Measurements from ENCODE around the gene DAND5.

The DAND5 gene

GRCh38 chr19:12969292-12969988 is at the start of gene DAND5:
DAND5 (plus strand) TSS chr19:12969576; CDS start chr19:12969661, 85 bp downstream.
- DNase-seq (ENCODE audit: low read depth in 2 of 2), result no peak

- DNase-seq (ENCODE audit: low read depth in 2 of 2), result no peak
Observed at GRCh38 chr19:12921047-12921446, 48.3 kb upstream of the DAND5 start.

GRCh38 chr19:12922959-12923358 is 46.4 kb upstream of the DAND5 start:
- DNase-seq (ENCODE audit: low read depth in 2 of 2), result no peak

GRCh38 chr19:12924621-12925310 is 44.6 kb upstream of the DAND5 start:
- no peak for DNase-seq (ENCODE audit: low read depth in 2 of 2)

GRCh38 chr19:12930002-12930645 is 39.3 kb upstream of the DAND5 start:
- no peak for DNase-seq (ENCODE audit: low read depth in 2 of 2)

GRCh38 chr19:12932392-12933286 is 36.7 kb upstream of the DAND5 start:
- DNase-seq (ENCODE audit: low read depth in 2 of 2), result no peak

- DNase-seq (ENCODE audit: low read depth in 2 of 2), result peak; percentile 82 to 89
Observed at GRCh38 chr19:12933287-12934072, 35.9 kb upstream of the DAND5 start, which contains the start of gene FARSA. FARSA (minus strand) TSS chr19:12933711; CDS start chr19:12933696, 15 bp downstream.

- DNase-seq (ENCODE audit: low read depth in 2 of 2), result no peak
Observed at GRCh38 chr19:12935071-12935470, 34.3 kb upstream of the DAND5 start.

GRCh38 chr19:12936582-12936981 is 32.8 kb upstream of the DAND5 start:
- no peak for DNase-seq (ENCODE audit: low read depth in 2 of 2)

- no peak for DNase-seq (ENCODE audit: low read depth in 2 of 2)
Observed at GRCh38 chr19:12937093-12937926, 32.1 kb upstream of the DAND5 start.

GRCh38 chr19:12937927-12938778 is 31.2 kb upstream of the DAND5 start, which contains the start of gene CALR:
CALR (plus strand) TSS chr19:12938609; CDS start chr19:12938680, 71 bp downstream.
- DNase-seq (ENCODE audit: low read depth in 2 of 2), result peak; percentile 97 to 99

- DNase-seq (ENCODE audit: low read depth in 2 of 2), result peak in 1 of 2 donors; percentile 27
Observed at GRCh38 chr19:12938779-12939601, 30.4 kb upstream of the DAND5 start.

- DNase-seq (ENCODE audit: low read depth in 2 of 2), result no peak
Observed at GRCh38 chr19:12939975-12940423, 29.4 kb upstream of the DAND5 start.

- DNase-seq (ENCODE audit: low read depth in 2 of 2), result no peak
Observed at GRCh38 chr19:12940897-12941296, 28.5 kb upstream of the DAND5 start.

- DNase-seq (ENCODE audit: low read depth in 2 of 2), result no peak
Observed at GRCh38 chr19:12943437-12944044, 25.8 kb upstream of the DAND5 start.

GRCh38 chr19:12944104-12944674 is 25.2 kb upstream of the DAND5 start:
- no peak for DNase-seq (ENCODE audit: low read depth in 2 of 2)

- DNase-seq (ENCODE audit: low read depth in 2 of 2), result peak; percentile 98 to 99
Observed at GRCh38 chr19:12945479-12946091, 23.8 kb upstream of the DAND5 start, which contains the start of gene RAD23A. RAD23A (plus strand) TSS chr19:12945862; CDS start chr19:12945949, 87 bp downstream.

Measured in stimulated activated CD4-positive, alpha-beta T cell treated with anti-CD3 and anti-CD28 coated beads, Interleukin-4, amount 100 ng/mL, for 48 hours (primary cell).